Measurements from ENCODE around the gene TMEM43.

Gene TMEM43

DNA sequence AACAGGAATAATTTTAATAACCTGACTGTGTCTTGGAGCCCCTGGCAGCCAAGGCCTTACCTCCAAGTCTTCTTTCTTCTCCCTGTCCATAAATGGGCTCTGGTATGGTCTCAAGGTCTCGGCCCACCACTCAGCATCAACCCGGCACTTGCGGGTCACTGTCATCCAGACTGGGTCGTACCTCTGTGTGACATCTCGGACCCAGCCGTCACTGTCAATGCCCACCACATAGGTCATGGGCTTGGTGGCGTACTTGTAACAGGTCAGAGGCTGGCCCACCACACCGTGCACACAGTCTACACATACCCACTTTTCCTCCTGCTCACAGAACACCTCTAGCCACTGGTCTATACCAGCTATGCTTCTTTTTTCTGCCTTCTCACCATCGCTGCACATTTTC, 33.1 kb downstream of the TMEM43 start:
- ATAC-seq (ENCODE audit: low read depth) (no peak), DNase-seq (ENCODE audit: low spot score in 2 of 2) (no peak)
- Mint-ChIP-seq H3K4me3 (no peak overlapping the region), H3K9me3 (peaks cover 8% of the 10 kb centered on the region), H3K27me3 (no peaks in the 10 kb centered on the region), H3K36me3 (peaks cover 63% of the 10 kb centered on the region), H3K4me1 (peaks cover 5% of the 10 kb centered on the region), H3K27ac (peak overlapping the region; percentile 67)

DNA sequence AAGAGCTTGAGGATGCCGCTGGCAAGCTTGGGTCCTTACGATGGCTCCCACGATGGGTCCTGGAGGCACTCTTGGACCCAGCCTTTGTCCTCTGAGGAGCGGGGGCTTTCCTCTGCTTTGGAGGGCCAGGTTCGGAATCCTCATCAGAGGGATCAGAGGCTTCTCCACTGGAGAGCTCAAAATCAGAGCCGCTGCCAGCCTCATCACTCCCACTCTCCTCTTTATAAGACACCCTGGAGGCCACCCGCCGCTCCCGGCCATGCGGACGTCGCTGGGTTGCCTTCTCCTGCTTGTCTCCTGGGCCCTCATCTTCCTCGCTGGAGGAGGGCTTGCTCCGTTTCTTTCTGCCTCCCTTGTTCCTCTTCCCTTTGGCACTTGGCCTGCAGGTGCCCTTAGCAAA, 33.5 kb downstream of the TMEM43 start:
- peaks cover 6% of the 10 kb centered on the region for H3K4me1 Mint-ChIP-seq
- H3K4me3 Mint-ChIP-seq: no peak overlapping the region
- peak overlapping the region; percentile 67 for H3K27ac Mint-ChIP-seq
- H3K36me3 Mint-ChIP-seq: peaks cover 67% of the 10 kb centered on the region
- H3K9me3 Mint-ChIP-seq: peaks cover 9% of the 10 kb centered on the region
- H3K27me3 Mint-ChIP-seq: no peaks in the 10 kb centered on the region
- DNase-seq (ENCODE audit: low spot score in 2 of 2): no peak
- no peak for ATAC-seq (ENCODE audit: low read depth)

DNA sequence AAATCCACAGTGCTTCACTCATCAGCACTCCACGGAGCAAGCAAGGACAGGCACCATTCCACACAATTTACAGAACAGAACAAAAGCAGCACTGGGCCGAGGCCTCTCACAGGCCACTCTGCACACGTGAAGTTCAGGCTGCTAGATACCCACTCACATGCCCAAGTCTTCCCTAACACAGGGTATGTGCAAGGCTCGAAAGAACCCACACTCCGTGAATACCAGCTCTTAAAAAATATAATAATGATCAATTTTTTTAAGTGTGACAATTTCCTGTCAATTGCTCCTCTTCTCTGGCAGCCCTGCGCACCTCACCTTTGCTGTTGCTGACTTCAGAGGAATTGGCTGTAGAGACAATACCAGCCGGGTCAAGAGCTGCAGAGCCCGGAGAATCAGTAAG, 34.6 kb downstream of the TMEM43 start:
- no peak for DNase-seq (ENCODE audit: low spot score in 2 of 2)
- H3K27ac Mint-ChIP-seq: no peak overlapping the region
- peaks cover 68% of the 10 kb centered on the region for H3K36me3 Mint-ChIP-seq
- ATAC-seq (ENCODE audit: low read depth): no peak
- peaks cover 10% of the 10 kb centered on the region for H3K9me3 Mint-ChIP-seq
- no peak overlapping the region for H3K4me3 Mint-ChIP-seq
- H3K4me1 Mint-ChIP-seq: peaks cover 7% of the 10 kb centered on the region
- H3K27me3 Mint-ChIP-seq: no peaks in the 10 kb centered on the region

DNA sequence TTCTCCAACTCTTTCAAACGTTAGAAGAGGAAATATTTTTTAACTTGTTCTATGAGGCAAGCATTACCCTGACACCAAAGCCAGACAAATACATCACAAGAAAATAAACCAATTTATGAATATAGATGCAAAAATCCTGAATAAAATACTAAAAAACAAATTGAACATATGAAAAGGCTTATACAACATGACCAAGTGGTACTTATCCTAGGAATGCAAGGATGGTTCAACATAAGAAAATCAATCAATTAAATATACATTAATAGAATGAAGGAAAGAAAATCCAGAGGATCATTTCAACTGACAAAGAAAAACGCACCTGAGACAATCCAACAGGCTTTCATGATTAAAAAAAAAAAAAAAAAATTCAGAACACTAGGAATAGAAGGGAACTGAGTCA, 36.4 kb downstream of the TMEM43 start:
- DNase-seq (ENCODE audit: low spot score in 2 of 2) (no peak), ATAC-seq (ENCODE audit: low read depth) (no peak)
- no peak overlapping the region for H3K27ac Mint-ChIP-seq
- no peaks in the 10 kb centered on the region for H3K27me3 Mint-ChIP-seq
- H3K9me3 Mint-ChIP-seq: peaks cover 10% of the 10 kb centered on the region
- peaks cover 75% of the 10 kb centered on the region for H3K36me3 Mint-ChIP-seq
- H3K4me1 Mint-ChIP-seq: peaks cover 7% of the 10 kb centered on the region
- H3K4me3 Mint-ChIP-seq: no peak overlapping the region

DNA sequence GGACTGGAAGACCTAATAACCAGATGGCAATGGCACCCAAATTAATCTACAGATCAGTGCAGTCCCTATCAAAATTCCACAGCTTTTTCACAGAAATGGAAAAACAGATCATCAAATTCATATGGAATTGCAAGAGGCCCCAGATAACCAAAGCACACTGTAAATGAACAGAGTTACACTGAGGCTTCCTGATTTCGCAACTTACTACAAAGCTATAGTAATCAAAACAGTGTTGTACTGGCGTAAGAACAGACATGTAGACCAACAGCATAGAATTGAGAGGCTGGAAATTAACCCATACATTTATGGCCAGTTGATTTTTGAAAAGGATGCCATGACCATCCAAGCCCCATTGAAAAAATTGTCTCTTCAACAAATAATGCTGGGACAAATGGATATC, 37.3 kb downstream of the TMEM43 start:
- H3K27me3 Mint-ChIP-seq: no peaks in the 10 kb centered on the region
- no peak for ATAC-seq (ENCODE audit: low read depth)
- H3K9me3 Mint-ChIP-seq: peaks cover 10% of the 10 kb centered on the region
- no peak overlapping the region for H3K4me3 Mint-ChIP-seq
- no peak overlapping the region for H3K27ac Mint-ChIP-seq
- no peak for DNase-seq (ENCODE audit: low spot score in 2 of 2)
- H3K36me3 Mint-ChIP-seq: peaks cover 79% of the 10 kb centered on the region
- H3K4me1 Mint-ChIP-seq: peaks cover 9% of the 10 kb centered on the region

DNA sequence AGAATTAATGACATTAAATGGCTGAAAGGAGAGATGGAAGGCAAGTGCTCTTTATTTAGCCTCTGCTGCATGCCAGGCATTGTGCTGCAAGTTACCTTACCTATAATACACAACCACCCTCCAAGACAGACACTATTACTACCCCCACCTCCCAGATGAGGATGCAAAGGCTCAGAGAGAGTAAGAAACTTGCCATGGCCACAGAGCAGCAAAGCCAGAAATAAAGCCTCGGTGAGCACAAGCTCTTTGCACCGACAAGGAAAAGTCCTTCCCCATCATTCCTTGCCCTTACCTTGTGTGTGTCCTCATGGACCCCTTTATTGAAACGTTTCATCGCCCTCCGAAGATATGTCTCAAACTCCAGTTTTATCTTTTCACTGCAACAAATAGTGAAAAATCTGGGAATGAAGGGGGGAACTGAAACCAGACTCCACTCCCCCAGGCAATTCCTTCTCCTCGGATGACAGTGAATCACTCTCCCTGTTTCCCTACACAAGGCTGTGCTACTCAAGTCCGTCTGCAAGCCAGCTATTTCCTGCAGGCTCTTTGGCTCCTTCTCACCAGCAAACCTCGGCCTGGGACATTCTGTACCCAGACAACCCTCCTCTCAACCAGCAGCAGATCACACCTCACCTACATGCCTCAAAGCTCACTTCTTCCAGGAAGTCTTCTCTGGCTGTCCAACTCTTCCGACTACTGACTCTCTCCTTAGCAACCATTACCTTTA, 42.2 kb downstream of the TMEM43 start:
- Mint-ChIP-seq H3K36me3 (peaks cover 78% of the 10 kb centered on the region), H3K9me3 (peaks cover 6% of the 10 kb centered on the region), H3K27ac (peak overlapping the region; percentile 49), H3K27me3 (no peaks in the 10 kb centered on the region), H3K4me1 (peaks cover 23% of the 10 kb centered on the region), H3K4me3 (no peak overlapping the region)
- ATAC-seq (ENCODE audit: low read depth) (no peak), DNase-seq (ENCODE audit: low spot score in 2 of 2) (no peak)

DNA sequence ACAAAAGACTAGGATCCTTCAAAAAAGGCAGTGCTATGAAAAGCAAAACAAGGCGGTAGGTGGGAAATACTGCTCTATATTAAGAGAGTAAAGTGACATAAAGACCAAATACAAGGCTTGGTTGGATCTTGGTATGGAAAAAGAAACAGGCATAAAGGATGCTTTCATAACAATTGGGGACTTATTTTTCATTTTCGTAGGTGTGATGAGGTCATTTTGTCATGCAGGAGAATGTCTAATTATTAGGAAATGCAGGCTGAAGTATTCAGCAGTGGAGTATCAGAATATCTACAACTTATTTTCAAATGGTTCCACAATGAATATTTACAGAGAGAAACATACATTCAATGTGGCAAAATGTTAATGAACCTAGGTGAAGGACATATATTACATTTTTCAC, 44.6 kb downstream of the TMEM43 start:
- Mint-ChIP-seq H3K27me3 (no peaks in the 10 kb centered on the region), H3K4me3 (no peak overlapping the region), H3K36me3 (peaks cover 64% of the 10 kb centered on the region), H3K9me3 (no peaks in the 10 kb centered on the region), H3K27ac (no peak overlapping the region), H3K4me1 (peaks cover 28% of the 10 kb centered on the region)
- no peak for DNase-seq (ENCODE audit: low spot score in 2 of 2)
- no peak for ATAC-seq (ENCODE audit: low read depth)

DNA sequence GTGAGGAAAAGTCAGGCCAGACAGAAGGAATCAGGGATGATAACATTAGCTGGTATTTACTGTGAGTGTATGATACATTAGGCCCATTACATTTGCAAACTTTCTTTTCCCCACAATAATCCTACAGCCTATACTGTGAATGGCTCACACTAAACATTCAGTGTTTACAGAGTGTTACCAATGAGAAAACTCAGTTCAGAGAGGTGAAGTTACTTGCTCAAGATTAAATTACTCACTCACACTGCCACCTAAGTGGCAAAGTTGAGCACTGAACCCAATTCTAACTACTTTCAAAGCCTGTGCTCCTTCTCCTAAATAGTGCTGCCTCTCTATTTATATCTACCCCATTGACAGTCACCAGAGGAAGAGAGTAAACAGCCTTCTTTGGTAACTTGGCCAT, 45.0 kb downstream of the TMEM43 start:
- H3K27me3 Mint-ChIP-seq: no peaks in the 10 kb centered on the region
- ATAC-seq (ENCODE audit: low read depth) (no peak), DNase-seq (ENCODE audit: low spot score in 2 of 2) (no peak)
- peaks cover 29% of the 10 kb centered on the region for H3K4me1 Mint-ChIP-seq
- peak overlapping the region; percentile 81 for H3K27ac Mint-ChIP-seq
- H3K4me3 Mint-ChIP-seq: no peak overlapping the region
- peaks cover 60% of the 10 kb centered on the region for H3K36me3 Mint-ChIP-seq
- no peaks in the 10 kb centered on the region for H3K9me3 Mint-ChIP-seq

DNA sequence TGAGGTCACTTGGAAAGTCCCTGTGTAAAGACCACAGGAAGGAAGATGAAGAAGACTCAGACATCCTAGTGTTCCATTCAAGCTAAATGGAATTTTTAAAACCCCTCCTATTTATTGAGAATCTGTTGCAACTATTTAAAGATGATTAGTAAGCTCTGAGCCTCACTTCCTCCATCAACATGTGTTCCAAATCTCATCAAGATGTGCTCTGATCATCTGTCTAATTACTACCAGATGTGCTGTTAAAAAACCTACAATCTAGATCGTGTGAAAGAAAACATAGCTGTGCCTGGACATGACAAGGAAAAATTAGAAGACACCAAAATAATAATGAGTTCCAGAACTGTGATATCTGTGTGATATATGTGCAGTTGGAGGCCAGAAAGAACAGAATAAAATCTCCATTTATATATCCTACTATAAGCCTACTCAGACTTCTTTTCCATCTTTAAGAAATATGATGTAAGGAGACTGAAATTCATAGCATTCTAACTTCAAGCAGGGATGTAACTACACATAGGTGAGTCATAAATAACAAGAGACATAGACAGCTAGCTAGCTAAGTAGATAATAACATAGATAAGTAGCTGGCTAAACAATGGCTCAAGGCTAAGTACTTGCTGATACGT, 45.8 kb downstream of the TMEM43 start:
- H3K27ac Mint-ChIP-seq: peak overlapping the region; percentile 81
- H3K4me3 Mint-ChIP-seq: no peak overlapping the region
- no peaks in the 10 kb centered on the region for H3K9me3 Mint-ChIP-seq
- H3K27me3 Mint-ChIP-seq: no peaks in the 10 kb centered on the region
- ATAC-seq (ENCODE audit: low read depth) (no peak), DNase-seq (ENCODE audit: low spot score in 2 of 2) (no peak)
- peaks cover 54% of the 10 kb centered on the region for H3K36me3 Mint-ChIP-seq
- peaks cover 37% of the 10 kb centered on the region for H3K4me1 Mint-ChIP-seq

DNA sequence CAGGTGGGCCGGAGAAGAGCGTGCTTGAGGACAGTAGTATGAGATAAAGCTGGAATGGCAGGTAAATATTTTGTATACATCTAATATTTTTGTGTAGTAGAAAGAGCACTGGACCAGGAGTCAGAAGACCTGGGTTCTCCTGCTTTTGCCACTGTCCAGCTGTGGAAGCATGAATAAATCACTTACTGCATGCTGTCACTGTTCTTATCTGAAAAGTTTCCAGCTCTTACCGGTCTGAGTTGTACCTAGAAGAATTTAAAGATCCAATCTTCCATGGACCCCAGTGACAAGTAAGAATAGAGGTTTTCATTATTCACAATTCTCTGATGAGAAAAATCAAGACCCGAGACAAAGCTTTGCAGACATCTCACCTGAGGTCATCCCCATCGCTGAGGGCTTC, 47.6 kb downstream of the TMEM43 start:
- ATAC-seq (ENCODE audit: low read depth) (no peak), DNase-seq (ENCODE audit: low spot score in 2 of 2) (no peak)
- H3K4me3 Mint-ChIP-seq: no peak overlapping the region
- H3K4me1 Mint-ChIP-seq: peaks cover 40% of the 10 kb centered on the region
- peaks cover 38% of the 10 kb centered on the region for H3K36me3 Mint-ChIP-seq
- no peaks in the 10 kb centered on the region for H3K9me3 Mint-ChIP-seq
- no peaks in the 10 kb centered on the region for H3K27me3 Mint-ChIP-seq
- peak overlapping the region; percentile 51 for H3K27ac Mint-ChIP-seq

DNA sequence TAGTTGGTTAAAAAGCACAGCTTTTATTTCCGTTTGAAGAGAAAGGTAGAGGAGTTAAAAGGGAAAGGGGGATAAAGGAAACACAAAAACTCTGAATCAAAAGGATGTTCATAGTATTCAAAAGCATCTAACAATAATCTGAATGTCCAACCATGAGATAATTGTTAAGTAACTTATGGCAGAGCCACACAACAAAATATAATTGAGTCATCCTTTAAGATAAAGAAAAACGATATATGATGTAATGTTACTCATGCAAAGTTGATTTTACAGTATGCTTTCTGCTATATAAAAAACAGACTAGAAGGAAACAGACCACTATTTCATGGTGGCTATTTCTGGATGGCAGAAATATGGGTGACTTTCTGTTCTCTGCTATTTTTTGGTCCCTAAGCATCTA, 49.6 kb downstream of the TMEM43 start:
- peak overlapping the region; percentile 91 for H3K27ac Mint-ChIP-seq
- no peak overlapping the region for H3K4me3 Mint-ChIP-seq

DNA sequence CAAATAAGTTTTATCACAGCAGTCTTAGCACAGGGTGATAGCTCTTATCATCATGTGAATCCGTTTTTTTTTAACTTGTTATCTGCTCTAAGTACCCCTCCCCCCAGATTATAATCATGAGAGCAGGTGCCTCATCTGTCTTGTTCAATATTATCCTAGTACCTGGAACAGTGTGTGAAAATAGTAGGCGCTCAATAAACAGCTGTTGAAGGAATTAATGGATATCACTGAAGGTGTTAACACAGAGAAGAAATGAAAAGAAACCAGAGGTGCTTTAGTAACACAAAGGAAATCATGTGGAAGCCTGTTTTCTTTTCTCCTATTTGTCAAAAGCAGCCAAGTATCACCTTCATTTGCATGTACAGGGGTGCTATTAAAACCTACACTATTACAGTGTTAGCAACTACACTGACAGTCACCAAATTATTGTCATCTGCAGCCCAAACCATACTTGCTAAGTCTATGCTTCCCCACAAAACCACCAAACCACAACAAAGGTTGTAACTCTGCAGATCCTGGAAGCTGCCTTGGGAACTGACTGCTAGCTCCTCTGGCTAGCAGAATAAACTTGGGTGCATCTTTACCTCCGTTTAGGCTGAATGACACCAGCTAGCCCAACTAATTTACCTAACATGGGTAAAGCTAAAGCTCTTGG, 50.7 kb downstream of the TMEM43 start:
- Mint-ChIP-seq H3K4me1 (peaks cover 48% of the 10 kb centered on the region), H3K36me3 (peaks cover 19% of the 10 kb centered on the region), H3K9me3 (no peaks in the 10 kb centered on the region), H3K27me3 (no peaks in the 10 kb centered on the region), H3K27ac (peak overlapping the region; percentile 91), H3K4me3 (peak overlapping the region; percentile 74)
- ATAC-seq (ENCODE audit: low read depth): peak; percentile 22
- DNase-seq (ENCODE audit: low spot score in 2 of 2): peak in 1 of 2 donors; percentile 21

More for the DNA sequence above, 49.6 kb downstream of the TMEM43 start:
- H3K9me3 Mint-ChIP-seq: no peaks in the 10 kb centered on the region
- H3K36me3 Mint-ChIP-seq: peaks cover 26% of the 10 kb centered on the region
- ATAC-seq (ENCODE audit: low read depth) (no peak), DNase-seq (ENCODE audit: low spot score in 2 of 2) (no peak)
- H3K4me1 Mint-ChIP-seq: peaks cover 47% of the 10 kb centered on the region
- H3K27me3 Mint-ChIP-seq: no peaks in the 10 kb centered on the region

DNA sequence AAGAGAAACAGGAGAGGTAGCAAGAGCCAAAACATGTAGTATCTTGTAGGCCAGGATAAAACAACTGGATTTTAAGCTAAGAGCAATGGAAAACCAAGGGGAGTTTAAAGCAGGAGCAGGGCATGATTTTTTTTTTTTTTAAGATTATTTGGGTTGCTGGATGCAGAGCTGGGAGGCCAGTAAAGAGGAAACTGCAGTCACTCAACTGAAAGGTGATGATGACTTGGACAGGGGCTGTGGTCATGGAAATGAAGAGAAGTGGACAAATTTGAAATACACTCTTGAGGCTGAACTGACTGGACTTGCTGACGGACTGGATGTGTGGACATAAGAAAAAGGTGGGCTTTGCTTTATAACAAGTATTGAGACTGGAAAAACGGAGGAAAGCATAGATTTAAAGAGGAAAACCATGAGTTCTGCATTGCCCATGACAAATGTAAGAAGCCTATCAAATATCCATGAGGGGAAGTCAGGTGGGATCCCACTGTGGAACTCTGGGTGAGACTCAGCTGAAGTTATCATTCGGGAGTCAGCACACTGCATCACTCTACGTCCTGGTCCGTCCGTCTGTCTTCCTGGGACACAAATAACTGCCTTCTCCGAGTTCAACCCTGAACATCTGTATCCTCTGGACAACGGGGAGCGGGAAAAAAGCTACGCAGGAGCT, 52.9 kb downstream of the TMEM43 start:
- Mint-ChIP-seq H3K27ac (peak overlapping the region; percentile 99), H3K4me1 (peaks cover 47% of the 10 kb centered on the region), H3K36me3 (peaks cover 7% of the 10 kb centered on the region), H3K9me3 (no peaks in the 10 kb centered on the region), H3K4me3 (peak overlapping the region; percentile 98), H3K27me3 (no peaks in the 10 kb centered on the region)
- DNase-seq (ENCODE audit: low spot score in 2 of 2): no peak
- peak; percentile 1 for ATAC-seq (ENCODE audit: low read depth)
